ENCODE measurements around the gene KAT2A. TPM values are rescaled to one million over a fixed set of nuclear protein-coding genes. Genes with fewer than 3 reads are reported as not detected.

Gene KAT2A
- total RNA-seq, 1 donor from 2014 or later: 36.2 TPM

DNA sequence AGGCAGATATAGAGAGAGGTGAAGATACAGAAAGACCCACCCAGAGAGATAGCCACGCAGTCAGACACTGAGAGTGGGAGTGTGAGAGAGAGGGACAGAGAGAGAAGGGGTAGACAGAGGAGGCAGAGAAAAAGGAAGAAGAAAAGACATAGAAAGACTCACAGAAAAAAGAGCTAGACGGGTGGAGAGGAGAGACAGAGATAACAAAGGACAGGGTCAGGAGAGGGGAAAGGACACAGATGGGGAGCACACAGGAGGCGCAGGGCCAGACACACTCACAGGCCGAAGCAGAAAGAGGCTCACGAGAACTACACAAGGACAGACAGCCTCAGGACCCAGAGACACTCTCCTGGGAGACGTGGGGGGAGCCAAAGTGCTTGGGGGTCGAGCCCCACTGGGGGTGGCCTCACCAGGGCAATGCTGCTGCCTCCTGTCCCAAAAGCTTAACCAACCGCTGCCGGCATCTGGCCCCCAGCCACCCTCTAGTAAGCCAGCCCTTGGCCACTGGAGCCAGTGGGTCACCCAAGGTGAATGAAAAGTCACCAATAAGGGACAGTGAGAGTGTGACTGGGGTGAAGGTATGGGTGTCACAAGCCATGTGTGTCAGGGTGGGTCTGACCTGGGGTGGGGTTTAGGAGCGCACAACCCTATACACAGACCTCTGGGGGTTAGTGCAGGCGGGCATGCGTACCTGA lies 26.6 kb downstream of the KAT2A start:
- no peak for DNase-seq (ENCODE audit: low spot score)

DNA sequence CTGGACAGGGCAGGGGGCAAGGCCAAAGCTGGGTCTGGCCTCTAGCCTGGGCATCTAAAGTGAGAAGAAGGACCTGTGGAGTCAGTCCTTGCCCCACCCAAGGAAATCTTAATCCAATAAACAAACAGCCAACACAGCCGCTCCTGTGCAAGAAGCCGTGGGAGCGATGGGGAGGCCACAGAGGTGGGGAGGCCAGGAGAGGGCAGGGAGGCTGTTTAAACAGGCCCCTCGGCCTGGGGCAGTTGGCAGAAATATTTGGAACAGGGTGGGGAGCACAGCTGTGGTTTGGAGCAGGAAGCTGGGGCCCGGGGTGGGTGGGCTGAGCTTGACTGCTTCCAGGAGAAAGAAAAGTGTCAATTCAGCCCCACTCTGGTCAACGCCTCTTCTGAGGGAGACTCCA lies 28.2 kb downstream of the KAT2A start:
- DNase-seq (ENCODE audit: low spot score): no peak

DNA sequence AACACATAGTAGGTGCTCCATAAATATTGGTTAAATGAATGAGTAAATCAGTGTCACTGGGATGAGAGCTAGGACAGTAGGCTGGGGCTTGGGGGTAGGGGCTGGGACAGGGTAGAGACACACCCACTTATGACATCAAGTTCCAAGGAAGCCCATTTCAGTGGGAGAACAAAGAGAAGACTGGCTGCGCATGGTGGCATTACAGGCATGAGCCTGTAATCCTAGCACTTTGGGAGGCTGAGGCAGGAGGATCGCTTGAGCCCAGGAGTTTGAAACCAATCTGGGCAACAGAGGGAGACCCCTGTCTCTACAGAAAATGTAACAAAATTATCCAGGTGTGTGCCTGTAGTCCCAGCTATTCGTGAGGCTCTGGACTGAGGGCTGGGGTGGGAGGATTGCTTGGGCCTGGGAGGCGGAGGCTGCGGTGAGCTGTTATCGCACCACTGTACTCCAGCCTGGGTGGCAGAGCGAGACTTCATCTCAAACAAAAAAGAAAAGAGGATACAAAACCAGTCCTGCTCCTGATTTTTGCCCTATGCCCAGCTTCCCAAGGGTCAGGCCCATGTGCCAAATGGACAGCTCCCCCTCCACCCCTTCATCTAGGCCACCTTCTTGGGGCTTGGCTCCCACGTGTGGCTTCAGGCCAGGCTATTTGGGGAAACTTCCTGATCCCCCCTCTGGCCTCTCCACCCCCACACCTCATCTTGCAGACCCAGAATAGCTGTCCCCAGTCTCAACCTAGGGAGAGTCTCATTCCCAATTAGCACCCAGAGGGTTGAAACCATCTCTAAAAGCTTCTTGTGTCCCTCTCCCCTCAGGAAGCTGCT lies 30.0 kb downstream of the KAT2A start:
- DNase-seq (ENCODE audit: low spot score): no peak

DNA sequence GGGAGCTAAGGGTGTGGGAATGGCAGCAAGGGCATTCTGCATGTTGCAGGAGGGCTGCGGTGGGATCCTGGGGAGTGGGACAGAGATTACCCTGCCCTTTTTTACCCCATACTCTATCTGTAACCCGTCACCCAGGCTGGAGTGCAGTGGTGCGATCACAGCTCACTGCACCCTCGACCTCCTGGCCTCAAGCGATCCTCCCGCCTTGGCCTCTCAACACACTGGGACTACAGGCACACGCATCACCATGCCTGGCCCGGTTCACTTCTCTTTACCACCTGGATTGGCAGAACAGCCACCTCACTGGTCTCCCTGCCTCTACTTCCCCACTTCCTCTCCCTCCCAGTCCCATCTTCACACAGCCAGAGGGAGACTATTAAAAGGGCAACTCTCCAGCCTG lies 32.4 kb downstream of the KAT2A start:
- no peak for DNase-seq (ENCODE audit: low spot score)

DNA sequence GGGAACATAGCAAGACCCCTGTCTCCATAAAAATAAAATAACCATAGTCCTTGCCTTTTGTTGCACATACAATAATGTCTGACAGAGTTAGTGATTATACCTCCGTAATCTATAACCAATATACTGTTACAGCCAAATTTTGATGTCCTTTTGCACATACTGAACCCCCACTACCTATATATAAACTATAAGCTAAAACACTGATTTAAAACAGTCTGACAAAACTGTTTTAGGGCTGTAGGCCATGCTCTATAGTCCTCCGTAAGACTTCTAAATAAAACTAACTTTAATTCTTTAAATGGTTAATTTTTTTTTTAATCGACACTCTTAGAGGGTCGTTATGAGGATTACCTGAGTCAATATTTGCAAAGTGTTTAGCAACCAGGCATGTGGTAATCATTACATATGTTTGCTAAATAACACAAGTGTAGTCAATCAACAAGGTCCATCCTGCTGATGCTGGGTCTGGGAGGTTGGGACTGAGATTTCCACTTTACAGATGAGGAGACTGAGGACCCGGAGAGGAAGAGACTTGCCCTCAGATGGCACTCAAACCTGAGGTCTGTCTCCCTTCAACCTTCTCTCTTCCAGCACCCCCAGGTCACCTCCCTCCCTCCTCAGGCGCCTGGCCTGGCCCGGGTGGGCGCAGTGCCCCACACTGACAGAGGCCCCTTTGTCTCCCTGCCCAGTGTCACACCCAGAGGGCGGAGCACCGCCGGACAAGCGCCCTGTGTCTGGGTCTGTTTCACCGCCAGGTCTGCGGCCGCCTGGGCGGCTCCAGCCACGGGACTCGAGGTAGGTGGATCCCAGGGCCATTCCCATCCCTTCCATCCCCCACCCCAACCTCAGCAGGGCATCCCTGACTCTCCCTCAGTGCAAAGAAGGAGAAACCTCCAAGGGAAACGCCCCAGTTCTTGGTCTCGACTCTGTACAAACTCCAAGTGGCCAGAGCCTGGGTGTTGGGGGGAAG lies 33.1 kb downstream of the KAT2A start:
- no peak for DNase-seq (ENCODE audit: low spot score)

DNA sequence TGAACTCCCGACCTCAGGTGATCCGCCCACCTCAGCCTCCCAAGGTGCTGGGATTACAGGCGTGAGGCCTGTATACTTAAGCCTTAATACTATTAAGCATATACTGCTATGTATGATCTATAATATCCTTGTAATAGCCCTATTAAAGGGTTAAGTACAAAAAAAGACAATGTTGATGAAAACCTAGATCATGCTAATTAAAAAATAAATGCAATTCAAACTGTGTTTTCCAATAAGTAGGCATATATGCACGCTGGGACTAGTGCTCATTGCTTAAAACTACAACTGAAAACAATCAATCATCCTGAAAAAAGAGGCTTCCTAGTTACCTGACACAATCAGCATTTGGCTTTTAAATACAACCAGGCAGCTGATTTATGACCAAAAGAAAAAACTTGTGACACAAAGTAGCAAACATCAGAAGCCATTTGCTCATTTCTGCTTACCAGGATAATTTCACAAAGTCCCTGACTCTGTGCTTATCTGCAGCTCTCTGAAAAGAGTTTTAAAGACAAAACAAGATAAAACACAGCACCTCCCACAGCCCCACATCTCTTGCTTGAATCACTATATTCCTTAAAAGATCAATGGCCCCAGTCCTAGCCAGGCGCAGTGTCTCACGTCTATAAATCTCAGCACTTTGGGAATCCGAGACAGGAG lies 34.0 kb downstream of the KAT2A start:
- DNase-seq (ENCODE audit: low spot score): no peak

DNA sequence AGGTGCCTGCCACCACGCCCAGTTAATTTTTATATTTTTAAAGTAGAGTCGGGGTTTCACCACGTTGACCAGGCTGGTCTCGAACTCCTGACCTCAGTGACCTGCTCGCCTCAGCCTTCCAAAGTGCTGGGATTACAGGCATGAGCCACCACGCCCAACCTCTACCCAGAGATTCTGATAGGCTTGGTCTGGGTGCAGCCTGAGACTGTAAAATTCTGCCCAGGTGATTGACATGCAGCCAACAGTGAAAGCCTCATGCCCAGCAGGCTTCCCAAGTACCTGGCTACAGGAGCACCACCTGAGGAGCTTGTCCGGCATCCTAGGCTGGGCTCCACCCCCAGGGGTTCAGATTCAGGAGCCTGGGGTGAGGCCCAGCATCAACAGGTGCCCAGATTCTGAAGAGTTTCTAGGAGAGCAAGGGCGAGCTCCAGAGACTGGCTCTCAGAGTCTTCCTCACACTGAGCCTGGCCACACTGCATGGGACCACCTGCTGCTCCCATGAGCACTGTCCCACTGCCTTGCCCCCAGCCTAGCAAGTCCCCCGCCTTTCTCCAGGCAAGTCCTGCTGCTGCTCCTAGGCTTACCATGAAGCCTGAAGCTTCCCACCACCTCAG lies 39.5 kb downstream of the KAT2A start:
- DNase-seq (ENCODE audit: low spot score): no peak

DNA sequence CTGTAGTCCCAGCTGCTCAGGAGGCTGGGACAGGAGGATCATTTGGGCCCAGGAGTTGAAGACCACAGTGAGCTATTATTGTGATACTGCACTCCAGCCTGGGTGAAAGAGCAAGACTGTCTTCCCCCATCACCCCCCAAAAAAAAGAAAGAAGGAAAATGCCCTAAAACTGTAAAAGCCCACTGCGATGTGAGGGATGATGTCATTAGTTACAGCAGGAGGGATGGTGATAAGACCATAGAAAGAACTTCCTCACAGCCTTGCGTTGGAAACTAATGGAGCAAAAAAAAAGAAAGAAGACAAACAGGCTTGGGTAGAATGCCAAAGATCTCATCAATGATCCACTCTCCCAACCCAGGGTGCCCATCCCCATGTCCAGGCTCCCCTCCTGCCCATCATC lies 41.6 kb downstream of the KAT2A start:
- no peak for DNase-seq (ENCODE audit: low spot score)

DNA sequence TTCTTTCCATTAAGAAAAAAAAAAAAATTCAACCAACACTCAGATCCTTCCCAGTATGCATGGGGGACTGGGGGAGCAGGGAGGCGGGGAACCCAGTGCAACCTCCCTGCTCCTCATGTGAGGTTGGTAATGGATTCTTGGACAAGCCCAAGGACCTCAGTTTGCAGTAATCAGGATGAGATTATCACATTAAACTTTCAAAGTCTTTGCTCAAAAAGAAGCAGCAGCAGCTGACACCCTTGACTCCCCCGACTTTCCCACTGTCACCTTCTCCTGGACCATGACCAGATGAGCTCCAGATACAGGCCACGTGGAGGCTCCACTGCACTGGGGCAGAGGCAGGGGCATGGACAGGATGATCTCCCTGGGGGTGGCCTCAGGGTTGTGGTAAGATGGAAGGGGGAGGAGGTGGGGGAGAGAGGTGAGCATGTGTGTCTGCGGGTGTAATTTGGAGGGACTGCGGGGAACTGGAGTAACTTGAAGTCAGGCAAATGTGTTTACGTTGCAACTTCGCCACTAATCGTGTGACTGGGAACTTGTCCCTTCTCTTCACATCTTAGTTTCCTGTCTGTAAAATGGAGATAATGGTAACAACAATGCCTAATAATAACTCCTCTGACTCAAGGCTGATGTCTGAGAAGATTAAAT lies 42.6 kb downstream of the KAT2A start:
- DNase-seq (ENCODE audit: low spot score): no peak

DNA sequence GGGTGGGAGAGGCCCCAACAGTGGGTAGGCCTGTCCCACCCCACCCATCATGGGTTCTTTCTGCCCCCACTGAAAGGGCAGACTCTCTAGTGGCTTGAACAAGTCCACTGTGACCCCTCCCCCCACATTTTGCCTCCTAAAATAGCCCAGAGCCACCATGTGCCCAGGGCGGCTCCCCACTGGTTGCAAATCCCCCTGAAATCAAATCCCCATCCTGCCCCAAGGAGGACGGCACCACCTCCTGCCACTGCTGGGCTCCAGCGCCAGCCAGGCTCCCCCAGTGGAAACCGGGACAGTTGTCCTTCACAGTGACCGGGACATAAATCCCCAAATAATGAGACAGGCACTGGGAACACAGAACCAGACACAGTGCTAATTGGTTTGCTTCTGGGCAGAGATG lies 43.4 kb downstream of the KAT2A start:
- no peak for DNase-seq (ENCODE audit: low spot score)

DNA sequence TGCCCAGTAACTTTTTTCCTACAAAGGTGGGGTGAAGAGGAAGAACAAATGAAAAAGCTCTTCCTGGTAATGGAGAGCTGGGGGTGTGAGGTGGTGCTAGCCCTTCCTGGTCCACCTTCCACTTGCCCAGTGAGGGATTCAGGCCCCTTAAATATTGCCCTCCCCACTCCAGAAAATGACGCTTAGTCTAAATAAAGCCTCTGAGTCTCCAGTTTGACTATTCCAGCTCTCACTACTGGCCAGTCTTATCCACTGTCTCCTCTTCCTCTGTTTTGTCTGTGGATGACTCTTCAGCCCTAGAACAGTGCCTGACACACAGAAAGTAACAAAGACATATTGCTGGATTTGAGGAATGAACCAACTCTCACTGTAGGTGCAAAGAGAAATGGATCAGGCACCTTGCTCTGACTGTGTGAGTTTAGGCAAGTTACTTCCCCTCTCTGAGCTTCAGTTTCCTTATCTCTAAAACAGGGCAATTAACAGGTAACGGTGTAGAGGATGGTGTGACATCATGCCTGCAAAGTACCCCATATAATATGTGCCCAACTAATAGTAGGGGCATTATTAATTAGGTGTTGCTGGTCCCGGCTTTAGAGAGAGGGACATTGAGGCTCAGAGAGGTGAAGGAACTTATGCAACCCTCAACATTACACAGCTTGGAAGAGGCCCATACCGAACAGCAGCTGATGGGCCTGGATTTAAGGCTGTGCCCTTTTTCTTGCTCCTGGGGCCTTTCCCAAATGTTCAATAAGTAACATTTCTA lies 44.2 kb downstream of the KAT2A start:
- DNase-seq (ENCODE audit: low spot score): no peak

DNA sequence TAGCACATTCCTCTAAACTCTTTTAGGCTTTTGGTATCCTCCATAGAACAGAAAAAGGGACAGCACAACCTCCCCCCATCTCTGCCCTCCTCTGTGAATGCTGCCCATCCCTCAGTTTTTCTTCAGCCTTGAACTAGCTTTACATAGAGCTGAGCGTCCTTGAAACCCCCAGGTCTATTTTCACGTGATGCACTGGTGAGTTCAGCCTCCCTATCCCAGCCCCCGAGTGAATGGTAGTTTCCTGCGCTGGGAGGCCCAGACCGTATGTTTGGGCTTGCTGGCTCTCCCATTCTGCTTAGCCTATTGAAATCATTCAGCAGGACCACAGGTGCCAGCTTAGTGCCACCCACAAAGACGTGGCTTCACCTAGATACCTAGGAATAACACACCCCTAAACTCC lies 45.4 kb downstream of the KAT2A start:
- DNase-seq (ENCODE audit: low spot score): no peak

DNA sequence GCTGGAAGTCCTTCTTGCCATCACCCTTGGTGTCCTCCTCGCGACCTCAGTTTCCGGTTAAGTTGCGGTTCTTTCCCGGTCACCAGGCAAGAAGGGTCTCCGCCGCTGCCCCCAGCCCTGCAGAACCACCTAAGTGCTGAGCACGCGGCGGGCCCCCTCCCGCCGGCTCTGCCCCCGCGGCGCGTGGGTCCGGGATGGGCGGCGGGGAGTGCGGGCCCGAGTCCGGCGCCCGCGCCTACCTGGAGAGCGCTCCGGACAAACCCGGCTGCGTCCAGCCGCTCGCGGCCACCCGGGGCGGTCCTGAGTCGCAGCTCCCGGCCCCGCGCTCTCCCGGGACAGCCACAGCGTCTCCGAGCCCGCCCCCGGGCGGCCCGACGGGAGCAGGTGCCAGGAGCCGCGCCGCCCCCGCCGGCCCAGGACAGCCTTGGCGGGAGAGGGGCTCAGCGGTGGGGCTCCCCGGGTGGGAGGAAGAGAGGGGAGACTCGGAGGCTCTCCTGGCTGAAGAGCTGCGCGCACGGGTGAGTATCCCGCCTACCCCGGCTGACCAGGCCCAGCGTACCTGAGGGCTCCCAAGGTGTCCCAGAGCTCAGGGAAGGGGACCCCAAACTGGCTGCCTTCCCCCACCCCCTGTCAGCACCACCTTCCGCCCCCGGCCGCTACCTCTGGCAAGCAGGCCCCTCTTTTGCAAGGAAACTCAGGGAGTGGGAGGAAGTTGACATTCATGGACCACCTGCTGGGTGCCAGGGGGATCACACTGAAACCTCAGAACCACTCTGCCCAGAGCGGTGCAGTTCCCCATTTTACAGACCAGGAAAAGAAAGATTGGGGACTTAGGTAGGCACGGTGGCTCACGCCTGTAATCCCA lies 48.6 kb downstream of the KAT2A start:
- DNase-seq (ENCODE audit: low spot score): no peak

DNA sequence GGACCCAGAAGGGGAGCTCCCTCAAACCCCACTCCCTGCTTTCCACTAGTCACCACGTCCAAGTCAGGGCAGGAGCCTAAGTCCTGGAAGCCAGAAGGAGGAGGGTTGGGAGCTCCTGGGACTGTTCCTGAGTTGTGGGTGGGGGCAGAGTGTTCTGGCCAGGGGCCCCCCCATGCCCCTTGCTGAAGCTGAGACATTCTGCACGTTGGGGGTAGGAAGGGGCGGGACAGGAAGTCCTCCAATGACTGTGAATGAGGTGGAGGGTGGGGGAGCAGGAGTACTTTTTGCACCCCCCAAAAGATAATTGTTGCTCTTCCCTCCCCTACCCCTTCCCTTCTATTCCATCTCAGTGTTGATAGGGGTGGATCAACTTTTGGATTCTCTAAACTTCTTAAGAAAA lies 49.4 kb downstream of the KAT2A start:
- no peak for DNase-seq (ENCODE audit: low spot score)

DNA sequence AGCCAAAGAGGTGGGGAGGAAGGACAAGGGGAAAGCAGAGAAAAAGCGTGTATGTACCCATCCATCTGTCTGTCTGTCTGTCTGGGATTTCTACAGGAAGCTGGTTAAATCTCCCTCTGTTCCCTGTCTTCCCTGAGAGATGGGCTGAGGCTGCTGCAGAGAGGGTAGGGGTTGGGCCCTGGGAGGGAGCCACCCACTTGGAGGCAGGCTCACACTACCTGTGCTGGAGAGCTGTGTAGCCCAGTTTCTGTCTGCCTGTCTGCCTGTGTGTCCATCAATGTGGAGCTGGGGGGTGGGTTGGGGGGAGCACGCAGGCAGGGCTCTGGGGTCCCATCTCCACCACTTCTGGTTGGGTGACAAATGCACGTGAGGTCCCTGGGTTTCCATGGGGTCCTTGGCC lies 52.2 kb downstream of the KAT2A start:
- no peak for DNase-seq (ENCODE audit: low spot score)

DNA sequence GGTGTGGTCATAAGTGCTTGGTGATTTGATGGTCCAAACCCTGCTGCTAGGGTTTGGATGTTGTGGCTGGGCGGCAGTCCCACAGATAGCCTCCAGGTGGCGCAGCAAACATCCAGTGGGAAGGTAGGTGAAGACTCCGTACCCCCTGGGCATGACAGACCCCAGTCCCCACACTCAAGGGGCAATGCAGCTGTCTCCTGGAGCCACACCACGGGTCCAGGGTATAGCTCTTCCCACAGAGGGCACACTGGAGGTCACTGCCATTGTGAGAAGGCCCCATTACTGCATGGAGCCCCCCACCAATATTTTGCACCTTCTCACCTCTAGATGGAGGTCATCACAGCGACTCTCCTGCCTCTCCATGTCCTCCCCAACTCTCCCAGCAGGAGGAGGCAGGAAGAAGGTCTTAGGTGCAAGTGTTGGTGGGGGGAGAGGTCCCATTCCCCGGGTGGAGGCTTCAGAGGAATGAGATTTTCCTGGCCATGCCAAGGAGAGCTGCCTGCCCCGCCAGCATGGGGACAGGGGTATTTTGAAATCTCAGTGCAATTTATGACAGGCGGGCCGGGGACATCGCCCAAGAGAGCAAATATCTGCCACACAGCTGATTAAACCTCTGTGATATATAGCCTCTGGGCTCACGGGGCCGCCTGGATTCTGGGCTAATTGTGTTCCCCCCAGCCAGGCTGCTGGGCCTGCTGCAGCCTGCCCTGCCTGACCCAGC lies 53.6 kb downstream of the KAT2A start:
- no peak for DNase-seq (ENCODE audit: low spot score)

DNA sequence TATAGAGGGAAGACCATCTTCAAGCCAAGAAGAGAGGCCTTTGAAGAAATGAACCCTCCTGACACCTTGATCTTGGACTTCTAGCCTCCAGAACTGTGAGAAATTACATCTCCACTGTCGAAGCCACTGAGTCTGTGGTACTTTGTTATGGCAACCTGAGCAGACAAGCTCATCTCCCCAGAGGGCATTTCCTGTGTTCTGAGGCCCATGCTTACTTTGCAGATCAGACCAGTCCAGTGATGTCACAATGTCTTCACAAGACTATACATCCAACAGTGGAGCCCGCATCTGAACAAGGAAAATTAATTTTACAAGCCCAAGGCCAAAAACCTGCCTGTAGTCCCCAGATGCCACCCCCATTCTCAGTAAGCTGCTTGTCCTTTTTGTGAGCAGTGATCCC lies 56.0 kb downstream of the KAT2A start:
- DNase-seq (ENCODE audit: low spot score): no peak
